ENCODE data around the gene ZNF224. TPM values are rescaled to one million over a fixed set of nuclear protein-coding genes. Genes with fewer than 3 reads are reported as not detected.

ZNF224 gene
- total RNA-seq, 1 donor from 2014 or later = 32.8 TPM

GRCh38 chr19:44142059-44142433, 47.9 kb downstream of the ZNF224 start:
- H3K4me3 Mint-ChIP-seq = peak overlapping the region; percentile 95
- H3K4me1 Mint-ChIP-seq (ENCODE audit: unreplicated experiment) = peaks cover 29% of the 10 kb centered on the region
- H3K27me3 Mint-ChIP-seq = no peaks in the 10 kb centered on the region
- H3K36me3 Mint-ChIP-seq = peaks cover 19% of the 10 kb centered on the region
- H3K27ac Mint-ChIP-seq = peak overlapping the region; percentile 90
- no peak for TF ChIP-seq CTCF (conservative IDR thresholded peaks at IDR 0.05)
- no peak for DNase-seq (ENCODE audit: extremely low spot score, unreplicated experiment)
- H3K9me3 Mint-ChIP-seq = peaks cover 5% of the 10 kb centered on the region

- no peak for DNase-seq (ENCODE audit: extremely low spot score, unreplicated experiment)
- no peak overlapping the region for H3K27ac Mint-ChIP-seq
- peaks cover 4% of the 10 kb centered on the region for H3K9me3 Mint-ChIP-seq
- peaks cover 52% of the 10 kb centered on the region for H3K36me3 Mint-ChIP-seq
- no peaks in the 10 kb centered on the region for H3K27me3 Mint-ChIP-seq
- no peaks in the 10 kb centered on the region for H3K4me1 Mint-ChIP-seq (ENCODE audit: unreplicated experiment)
- no peak overlapping the region for H3K4me3 Mint-ChIP-seq
- no peak for TF ChIP-seq CTCF (conservative IDR thresholded peaks at IDR 0.05)
These were observed 55.6 kb downstream of the ZNF224 start for GRCh38 chr19:44149776-44150175.

GRCh38 chr19:44151491-44151890, 57.3 kb downstream of the ZNF224 start:
- Mint-ChIP-seq H3K36me3 (peaks cover 50% of the 10 kb centered on the region), H3K9me3 (peaks cover 11% of the 10 kb centered on the region), H3K27ac (no peak overlapping the region), H3K4me3 (no peak overlapping the region), H3K27me3 (no peaks in the 10 kb centered on the region), H3K4me1 (ENCODE audit: unreplicated experiment) (no peaks in the 10 kb centered on the region)
- TF ChIP-seq CTCF (conservative IDR thresholded peaks at IDR 0.05) = no peak
- no peak for DNase-seq (ENCODE audit: extremely low spot score, unreplicated experiment)

- H3K36me3 Mint-ChIP-seq = peaks cover 47% of the 10 kb centered on the region
- H3K27ac Mint-ChIP-seq = no peak overlapping the region
- no peak for TF ChIP-seq CTCF (conservative IDR thresholded peaks at IDR 0.05)
- H3K9me3 Mint-ChIP-seq = peaks cover 27% of the 10 kb centered on the region
- no peaks in the 10 kb centered on the region for H3K27me3 Mint-ChIP-seq
- DNase-seq (ENCODE audit: extremely low spot score, unreplicated experiment) = no peak
- no peak overlapping the region for H3K4me3 Mint-ChIP-seq
- H3K4me1 Mint-ChIP-seq (ENCODE audit: unreplicated experiment) = no peaks in the 10 kb centered on the region
These were observed 62.3 kb downstream of the ZNF224 start for GRCh38 chr19:44156475-44156874.

Other genes with a start within 250 kb of the ZNF224 start
- 5.4 and 7.5 TPM in 2 replicates for gene ZNF404, start 210.4 kb upstream of the ZNF224 start, total RNA-seq (ENCODE audit: low replicate concordance)
- 13.9 and 19.2 TPM in 2 replicates for gene ZNF45, start 159.1 kb upstream of the ZNF224 start, total RNA-seq (ENCODE audit: low replicate concordance)
- 7.6 and 12.2 TPM in 2 replicates for gene ZNF221, start 143.1 kb upstream of the ZNF224 start, total RNA-seq (ENCODE audit: low replicate concordance)
- 9.8 and 10.3 TPM in 2 replicates for gene ZNF155, start 110.2 kb upstream of the ZNF224 start, total RNA-seq (ENCODE audit: low replicate concordance)
- 5.0 and 6.5 TPM in 2 replicates for gene ZNF230, start 91.4 kb upstream of the ZNF224 start, total RNA-seq (ENCODE audit: low replicate concordance)
- gene ZNF222, start 69.0 kb upstream of the ZNF224 start, total RNA-seq (ENCODE audit: low replicate concordance) = 6.7 and 7.9 TPM in 2 replicates
- 8.4 and 10.0 TPM in 2 replicates for gene ZNF223, start 42.3 kb upstream of the ZNF224 start, total RNA-seq (ENCODE audit: low replicate concordance)
- gene ZNF284, start 22.2 kb upstream of the ZNF224 start, total RNA-seq (ENCODE audit: low replicate concordance) = 4.9 and 5.2 TPM in 2 replicates
- 5.8 and 8.4 TPM in 2 replicates for gene ZNF225, start 19.0 kb downstream of the ZNF224 start, total RNA-seq (ENCODE audit: low replicate concordance)
- 17.2 and 20.7 TPM in 2 replicates for gene ZNF234, start 47.2 kb downstream of the ZNF224 start, total RNA-seq (ENCODE audit: low replicate concordance)
- gene ZNF226, start 70.7 kb downstream of the ZNF224 start, total RNA-seq (ENCODE audit: low replicate concordance) = 25.1 and 28.8 TPM in 2 replicates
- gene ZNF227, start 118.2 kb downstream of the ZNF224 start, total RNA-seq (ENCODE audit: low replicate concordance) = 21.3 and 32.1 TPM in 2 replicates
- 3.2 and 4.4 TPM in 2 replicates for gene ZNF233, start 165.5 kb downstream of the ZNF224 start, total RNA-seq (ENCODE audit: low replicate concordance)
- 7.4 and 11.2 TPM in 2 replicates for gene ZNF235, start 210.7 kb downstream of the ZNF224 start, total RNA-seq (ENCODE audit: low replicate concordance)